GM15510 (cell line): ENCODE results near the gene RUNX2.

Experiments
- POLR2A ChIP-seq: IDR thresholded peaks from 3 replicates; pipeline ENCODE4 v1.6.1; 2011; ENCODE audit warnings: borderline replicate concordance; ENCODE audit not compliant: insufficient read length; ENCODE audit errors: extremely low read depth

The RUNX2 gene

DNA sequence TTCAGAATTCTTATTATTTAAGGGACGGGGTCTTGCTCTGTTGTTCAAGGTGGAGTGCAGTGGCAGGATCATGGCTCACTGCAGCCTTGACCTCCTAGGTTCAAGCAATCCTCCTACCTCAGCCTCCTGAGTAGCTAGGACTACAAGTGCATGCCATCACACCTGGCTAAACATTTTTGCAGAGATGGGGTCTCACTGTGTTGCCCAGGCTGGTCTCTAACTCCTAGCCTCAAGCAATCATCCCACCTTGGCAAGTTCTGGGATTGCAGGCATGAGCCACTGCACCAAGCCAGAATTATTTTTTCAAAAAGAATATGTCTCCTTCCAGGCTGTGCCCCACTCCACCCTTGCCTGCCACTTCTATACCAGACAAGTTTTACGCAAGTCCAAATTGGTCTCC, 239.7 kb downstream of the RUNX2 start:
- no peak for TF ChIP-seq POLR2A

GRCh38 chr6:45568626-45569025, 240.5 kb downstream of the RUNX2 start:
- TF ChIP-seq POLR2A = no peak

GRCh38 chr6:45569210-45569945, 241.2 kb downstream of the RUNX2 start:
- TF ChIP-seq POLR2A = no peak

DNA sequence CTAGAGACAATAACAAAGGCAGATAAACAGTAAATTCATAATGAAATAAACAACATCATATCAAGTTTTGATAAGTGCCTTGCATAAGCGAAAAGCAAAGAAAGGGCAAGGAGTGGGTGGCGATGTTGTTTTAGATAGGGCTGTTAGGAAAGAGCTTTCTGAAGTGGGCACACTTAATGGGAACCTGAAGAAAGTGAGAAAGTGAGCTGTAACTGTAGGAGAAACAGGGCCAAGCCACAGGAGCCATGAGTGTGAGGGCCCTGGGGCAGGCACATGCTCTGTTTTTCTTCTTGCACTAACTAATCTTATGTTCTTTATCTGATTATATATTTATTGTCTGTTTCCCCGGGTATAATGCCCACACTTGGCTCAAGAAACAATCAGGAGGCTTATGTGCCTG, 243.0 kb downstream of the RUNX2 start:
- no peak for TF ChIP-seq POLR2A

GRCh38 chr6:45572833-45573232, 244.7 kb downstream of the RUNX2 start:
- no peak for TF ChIP-seq POLR2A

DNA sequence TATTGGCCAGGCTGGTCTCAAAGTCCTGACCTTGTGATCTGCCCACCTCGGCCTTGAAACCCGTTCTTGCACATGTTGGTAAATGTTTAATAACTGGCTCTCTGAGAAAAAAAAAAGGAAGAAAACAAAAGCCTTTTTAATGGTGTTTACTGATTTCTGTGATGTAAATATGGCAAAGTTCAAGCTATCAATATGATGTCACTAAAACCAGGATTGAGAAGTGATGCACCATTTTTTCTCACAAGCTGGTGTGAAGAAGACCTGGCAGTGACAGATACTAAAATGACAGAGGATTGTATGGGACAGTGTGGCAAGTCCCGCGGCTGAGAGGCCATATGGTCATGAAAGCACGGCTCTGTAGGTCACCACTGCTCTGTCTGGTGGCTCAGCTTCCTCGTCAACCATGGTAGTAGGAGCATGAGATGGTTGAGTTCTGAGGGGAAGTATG, 245.9 kb downstream of the RUNX2 start:
- no peak for TF ChIP-seq POLR2A

DNA sequence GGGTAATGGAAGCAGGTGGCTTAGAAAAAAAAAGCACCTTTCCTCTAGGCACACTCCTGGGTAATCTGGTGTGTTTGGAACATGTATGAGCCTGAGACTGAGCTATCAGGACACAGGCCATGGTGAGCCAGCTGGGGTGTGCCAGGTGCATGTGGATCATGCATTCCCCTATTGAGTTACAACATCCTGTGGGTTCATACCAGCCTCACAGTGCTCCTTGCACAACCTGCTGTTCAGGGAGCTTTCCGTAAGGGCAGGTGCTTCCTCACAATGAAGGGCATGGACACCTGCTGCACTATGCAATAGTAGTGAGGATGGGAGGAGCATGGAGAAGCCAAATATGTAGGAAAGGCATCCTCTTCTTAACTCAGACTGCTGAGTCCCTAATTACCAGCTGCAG, 246.8 kb downstream of the RUNX2 start:
- TF ChIP-seq POLR2A = no peak

DNA sequence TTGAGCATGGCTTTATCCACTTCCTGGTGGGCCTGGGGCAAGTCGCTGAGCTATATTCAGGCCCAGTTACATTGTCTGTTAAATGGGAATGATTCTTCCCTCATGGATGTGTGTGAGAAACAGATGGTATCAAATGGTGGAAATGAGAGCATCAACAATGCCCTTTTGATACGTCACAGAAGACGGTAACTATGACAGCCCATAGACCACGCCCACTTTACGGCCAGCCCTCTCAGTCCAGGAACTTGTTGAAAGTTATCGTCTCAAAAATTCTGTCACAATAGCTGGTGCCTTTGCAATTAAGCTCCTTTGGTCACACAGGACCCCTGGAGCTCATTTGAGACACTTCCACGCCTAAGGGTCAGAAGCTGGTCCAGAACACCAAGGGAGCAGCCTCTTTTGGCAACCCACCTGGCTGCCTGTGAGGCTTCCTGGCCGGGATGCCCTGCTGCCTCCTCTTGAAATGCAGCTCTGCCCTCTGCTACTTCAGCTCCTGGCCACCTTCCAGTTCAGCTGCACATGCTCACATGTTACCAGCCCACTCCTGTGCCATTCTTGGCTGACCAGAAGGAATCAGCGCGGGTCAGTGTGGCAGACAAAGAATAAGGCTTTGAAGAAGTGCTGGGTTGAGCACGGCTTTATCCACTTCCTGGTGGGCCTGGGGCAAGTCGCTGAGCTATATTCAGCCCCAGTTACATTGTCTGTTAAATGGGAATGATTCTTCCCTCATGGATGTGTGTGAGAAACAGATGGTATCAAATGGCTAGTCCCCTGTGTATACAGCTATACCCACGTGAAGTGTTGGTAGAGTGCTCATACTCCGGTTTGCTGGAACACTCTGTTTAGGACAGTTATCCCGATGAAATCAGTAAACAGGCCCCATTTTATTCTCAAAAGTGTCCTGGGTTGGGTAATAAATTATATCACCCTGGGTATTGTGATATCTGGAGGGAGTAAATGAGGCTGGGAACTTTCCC, 248.8 kb downstream of the RUNX2 start:
- TF ChIP-seq POLR2A = no peak

GRCh38 chr6:45577836-45578504, 249.8 kb downstream of the RUNX2 start:
- no peak for TF ChIP-seq POLR2A

- no peak for TF ChIP-seq POLR2A
These were observed 256.0 kb downstream of the RUNX2 start for GRCh38 chr6:45584127-45584526.

DNA sequence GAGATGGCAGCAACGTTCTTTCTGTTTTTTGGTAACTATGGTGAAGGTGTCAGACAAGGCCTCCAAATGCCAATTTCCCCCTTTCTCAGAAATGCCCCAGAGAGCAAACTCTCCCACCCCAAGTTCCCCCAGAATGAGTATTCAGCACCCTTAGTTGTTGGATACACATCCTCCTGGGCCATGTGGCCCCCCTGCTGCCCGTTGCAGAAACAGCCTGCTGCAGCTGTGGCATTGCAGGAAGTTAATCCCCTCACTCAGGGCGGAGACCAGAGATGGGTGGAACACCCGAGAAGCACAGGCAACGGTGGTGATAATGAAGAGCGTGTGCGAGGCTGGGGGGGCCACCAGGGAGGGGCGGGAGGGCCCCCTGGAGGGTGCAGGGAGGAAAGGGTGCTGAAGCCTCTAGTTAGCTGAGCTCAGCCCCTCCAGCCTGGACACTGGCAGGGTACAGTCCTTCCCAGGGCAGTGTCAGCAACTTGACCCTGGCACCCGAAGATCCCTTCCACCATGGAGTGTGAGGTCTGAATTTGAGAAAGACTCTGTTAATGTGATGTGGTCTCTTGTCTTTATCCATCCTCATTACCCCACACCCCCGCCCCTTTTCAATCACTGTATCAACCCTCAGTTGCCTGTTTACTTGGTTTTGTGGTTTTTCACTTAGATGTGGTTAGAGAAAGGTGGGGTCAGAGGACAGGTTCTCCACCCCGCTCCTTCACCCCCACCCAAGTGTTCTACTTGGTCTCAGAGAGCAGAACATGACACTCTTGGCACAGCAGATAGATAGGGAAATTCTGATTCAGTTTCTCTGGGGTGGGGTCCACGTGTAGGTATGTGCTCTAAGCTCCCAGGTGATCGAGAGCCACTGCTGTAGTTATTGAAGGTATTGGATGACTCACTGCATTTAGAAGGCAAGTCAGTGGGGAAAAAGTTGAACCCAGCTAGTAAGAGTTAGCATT, 258.4 kb downstream of the RUNX2 start:
- no peak for TF ChIP-seq POLR2A

GRCh38 chr6:45587229-45588060, 259.3 kb downstream of the RUNX2 start:
- TF ChIP-seq POLR2A = no peak

GRCh38 chr6:45589367-45589766, 261.2 kb downstream of the RUNX2 start:
- TF ChIP-seq POLR2A = no peak

- no peak for TF ChIP-seq POLR2A
These were observed 262.1 kb downstream of the RUNX2 start for GRCh38 chr6:45590226-45590625.

DNA sequence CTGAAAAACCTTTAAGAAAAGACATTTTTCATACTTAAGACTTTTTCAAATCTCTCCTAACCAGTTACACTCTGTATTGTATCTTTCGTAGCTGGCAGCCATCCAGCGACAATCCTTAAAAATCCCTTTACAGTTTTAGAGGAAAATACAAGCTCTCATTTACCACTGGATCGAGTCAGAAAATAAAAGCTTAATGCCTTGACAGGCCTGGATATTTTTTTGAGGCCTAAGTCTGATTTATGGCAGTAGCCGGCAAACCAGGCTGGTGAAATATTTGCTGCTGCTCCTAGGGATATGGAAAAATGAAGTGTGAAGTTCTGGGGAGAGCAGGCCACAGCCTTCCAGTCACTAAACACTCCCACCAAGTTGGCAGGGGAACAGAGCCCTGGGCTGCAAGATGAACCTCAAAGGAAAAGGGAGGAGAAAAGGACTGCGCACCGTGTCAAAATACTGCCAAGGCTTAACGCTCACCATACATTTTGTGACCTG, 262.6 kb downstream of the RUNX2 start:
- no peak for TF ChIP-seq POLR2A
